Measurements from ENCODE around the gene PUM2. TPM values are rescaled to one million over a fixed set of nuclear protein-coding genes. Genes with fewer than 3 reads are reported as not detected.

PUM2 gene
- total and polyA plus RNA-seq, 2 of the 8 experiments (the other 6 are each of a cell fraction or from before 2014, with no cell fraction given): 46.6 to 114 TPM

GRCh38 chr2:20214566-20215182 lies 136.0 kb downstream of the PUM2 start:
- no peak overlapping the region for H2BK12ac ChIP-seq (ENCODE audit: low read depth, low read length)
- no peaks in the 10 kb centered on the region for H3K9me3 ChIP-seq (ENCODE audit: insufficient read depth in 2 of 2, low read depth in 1 of 2, low read length in 1 of 2)
- no peak overlapping the region for H2BK20ac ChIP-seq (ENCODE audit: low read length)
- peaks cover 44% of the 10 kb centered on the region for H3K79me1 ChIP-seq (ENCODE audit: low read depth, low read length)
- peaks cover 0 to 2% (median 0%) of the 10 kb centered on the region in 4 experiments; a peak in 1 of 8 replicates for H3K36me3 ChIP-seq (ENCODE audit: control insufficient read depth in 2 of 4, insufficient read depth in 4 of 4, low read length in 3 of 4)
- peaks cover 4 to 89% of the 10 kb centered on the region in 2 experiments for H3K79me2 ChIP-seq (ENCODE audit: control insufficient read depth in 1 of 2, insufficient read depth in 2 of 2, low read length in 2 of 2)
- H3K27me3 ChIP-seq (replicated peaks in 1 of 4; ENCODE audit: control insufficient read depth in 3 of 4, extremely low read depth in 1 of 4, insufficient read depth in 3 of 4, low read length in 3 of 4): no peaks in the 10 kb centered on the region
- FAIRE-seq: no peak
- no peak overlapping the region for H3K4me3 ChIP-seq (ENCODE audit: extremely low read depth in 1 of 4, insufficient read depth in 2 of 4, low read depth in 3 of 4, low read length in 4 of 4)
- WGBS, 2 experiments (ENCODE audit: extremely low coverage in 1 of 2, insufficient coverage in 1 of 2, insufficient read length in 1 of 2, insufficient replicate concordance in 2 of 2, low coverage in 1 of 2, low lambda C conversion rate in 2 of 2, missing lambda C conversion rate in 1 of 2): 67% methylated on average over 2 of the region's 2 CpGs; no CpG with 5 or more reads in 1 of the 2 experiments
- no peak overlapping the region for H4K5ac ChIP-seq (ENCODE audit: insufficient read length, low read depth, low read length)
- H4K20me1 ChIP-seq (replicated peaks in 1 of 2; ENCODE audit: control insufficient read depth in 1 of 2, insufficient read depth in 2 of 2, low read length in 2 of 2): peaks cover 35 to 57% of the 10 kb centered on the region in 2 experiments
- H2AK5ac ChIP-seq (ENCODE audit: low read depth, low read length): no peak overlapping the region
- H3K18ac ChIP-seq (ENCODE audit: extremely low read depth, low read length): no peak overlapping the region
- POLR2A ChIA-PET (ENCODE audit: partially characterized antibody): interaction anchor here (1.3 to 3.8 kb wide), 2 partner anchors 11 to 17 kb away, joined by 3 to 19 read pairs; partner anchors contain the start of gene SDC1
- H3K14ac ChIP-seq (ENCODE audit: insufficient read length): no peak overlapping the region
- H3K23ac ChIP-seq (ENCODE audit: insufficient read length): no peak overlapping the region
- H4K8ac ChIP-seq (ENCODE audit: extremely low read depth, insufficient read depth, low read length): no peak overlapping the region
- peaks cover 4% of the 10 kb centered on the region; the same call in 1 of the 2 replicates for H3K23me2 ChIP-seq (ENCODE audit: low read depth, low read length)
- H3K27ac ChIP-seq (ENCODE audit: low read depth, low read length): no peak overlapping the region
- no peak overlapping the region for H2BK120ac ChIP-seq (replicated peaks; ENCODE audit: low read depth, low read length)
- no peak overlapping the region for H3K56ac ChIP-seq (replicated peaks; ENCODE audit: insufficient read length, low read depth, low read length)
- no peak for DNase-seq (ENCODE audit: low read depth in 1 of 2, low spot score in 2 of 2)
- no peak overlapping the region for H2BK15ac ChIP-seq (ENCODE audit: low read length)
- no peak overlapping the region; the same call in 1 of the 2 replicates for H2BK5ac ChIP-seq (ENCODE audit: low read depth, low read length)
- H3K4ac ChIP-seq (replicated peaks; ENCODE audit: insufficient read length, low read depth, low read length): no peak overlapping the region
- no peak for TF ChIP-seq USF2 (IDR thresholded peaks at IDR 0.05; ENCODE audit: low read length)
- TF ChIP-seq EZH2 (IDR thresholded peaks at IDR 0.05; ENCODE audit: low read depth, low read length, severe bottlenecking): no peak
- TF ChIP-seq JUND (IDR thresholded peaks at IDR 0.05; ENCODE audit: low read length): no peak
- no peak for TF ChIP-seq SIX5 (IDR thresholded peaks at IDR 0.05; ENCODE audit: low read depth, low read length)
- TF ChIP-seq TAF1 (IDR thresholded peaks at IDR 0.05; ENCODE audit: low read depth, low read length): no peak
- no peak for TF ChIP-seq TEAD4 (IDR thresholded peaks at IDR 0.05; ENCODE audit: low read depth, low read length)
- no peak overlapping the region for H3K9ac ChIP-seq (replicated peaks in 1 of 4; ENCODE audit: extremely low read depth in 1 of 4, low read depth in 3 of 4, low read length in 3 of 4)
- CTCF ChIA-PET (ENCODE audit: partially characterized antibody): interaction anchor here (0.6 to 5.1 kb wide), 13 partner anchors 8 to 581 kb away, joined by 3 to 22 read pairs (median 4); partner anchors contain the start of gene SDC1
- no peak overlapping the region for H2AFZ ChIP-seq (ENCODE audit: low read length)
- peaks cover 0 to 28% (median 9%) of the 10 kb centered on the region in 4 experiments; a peak in 6 of 7 replicates for H3K4me1 ChIP-seq (replicated peaks in 1 of 4; ENCODE audit: control insufficient read depth in 3 of 4, insufficient read depth in 4 of 4, low read length in 3 of 4)
- no peak overlapping the region for H4K91ac ChIP-seq (replicated peaks; ENCODE audit: insufficient read length, low read length)
- no peak overlapping the region; a peak in 2 of 4 replicates for H3K4me2 ChIP-seq (ENCODE audit: insufficient read depth in 1 of 2, low read depth in 2 of 2, low read length in 2 of 2)

Data from H1 (cell line).